Prostate gland (tissue), 1 donor: ENCODE measurements around the gene XXYLT1.

Source experiments
- POLR2A ChIP-seq: fragments of 450-650 bp; IDR thresholded peaks from one replicate; pipeline ENCODE4 v1.6.1; 2016; ENCODE audit warnings: antibody characterized with exemption, mild to moderate bottlenecking
- POLR2AphosphoS5 ChIP-seq: sonication (generic); formaldehyde crosslinking; IDR thresholded peaks from one replicate; pipeline ENCODE4 v1.6.1; 2017; ENCODE audit warnings: antibody characterized with exemption

- TF ChIP-seq POLR2A, result no peak
- TF ChIP-seq POLR2AphosphoS5, result no peak
Observed at GRCh38 chr3:195163719-195164572, 107.0 kb downstream of the XXYLT1 start.
